HL-60 (cell line): ENCODE results near the gene BCL3.
A peak's percentile ranks its signal among the peaks of the same experiment; 100 is the strongest.

Experiments used
- POLR2AphosphoS5 ChIP-seq: IDR thresholded peaks from 2 replicates; pipeline ENCODE4 v1.6.1; 2012; ENCODE audit warnings: low read depth
- SPI1 ChIP-seq: IDR thresholded peaks from 2 replicates; pipeline ENCODE4 v1.6.1; 2012; ENCODE audit warnings: low read depth, mild to moderate bottlenecking, borderline replicate concordance
- TF ChIP-seq, protein P1 (sequence below): IDR thresholded peaks from one replicate; pipeline ENCODE4 v1.5.1; 2011; ENCODE audit warnings: low read length, control low read depth, inconsistent platforms; ENCODE audit not compliant: insufficient read depth

- TF ChIP-seq, protein P1, sequence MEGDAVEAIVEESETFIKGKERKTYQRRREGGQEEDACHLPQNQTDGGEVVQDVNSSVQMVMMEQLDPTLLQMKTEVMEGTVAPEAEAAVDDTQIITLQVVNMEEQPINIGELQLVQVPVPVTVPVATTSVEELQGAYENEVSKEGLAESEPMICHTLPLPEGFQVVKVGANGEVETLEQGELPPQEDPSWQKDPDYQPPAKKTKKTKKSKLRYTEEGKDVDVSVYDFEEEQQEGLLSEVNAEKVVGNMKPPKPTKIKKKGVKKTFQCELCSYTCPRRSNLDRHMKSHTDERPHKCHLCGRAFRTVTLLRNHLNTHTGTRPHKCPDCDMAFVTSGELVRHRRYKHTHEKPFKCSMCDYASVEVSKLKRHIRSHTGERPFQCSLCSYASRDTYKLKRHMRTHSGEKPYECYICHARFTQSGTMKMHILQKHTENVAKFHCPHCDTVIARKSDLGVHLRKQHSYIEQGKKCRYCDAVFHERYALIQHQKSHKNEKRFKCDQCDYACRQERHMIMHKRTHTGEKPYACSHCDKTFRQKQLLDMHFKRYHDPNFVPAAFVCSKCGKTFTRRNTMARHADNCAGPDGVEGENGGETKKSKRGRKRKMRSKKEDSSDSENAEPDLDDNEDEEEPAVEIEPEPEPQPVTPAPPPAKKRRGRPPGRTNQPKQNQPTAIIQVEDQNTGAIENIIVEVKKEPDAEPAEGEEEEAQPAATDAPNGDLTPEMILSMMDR = no peak
- TF ChIP-seq POLR2AphosphoS5 = peak; percentile 41; the same call in 1 of the 2 replicates
- peak; percentile 51; the same call in 1 of the 2 replicates for TF ChIP-seq SPI1
Observed at GRCh38 chr19:44747739-44748425, 626 bp upstream of the BCL3 start.
